22Rv1 (cell line): ENCODE results near the gene ZNF208.

ENCODE experiments used
- H3K27ac ChIP-seq: fragments of 450-650 bp; 2 replicates; pipeline ENCODE4 v1.5.1; 2017
- CTCF ChIP-seq: fragments of 450-650 bp; IDR thresholded peaks from 2 replicates; pipeline ENCODE4 v1.5.1; 2017; ENCODE audit warnings: mild to moderate bottlenecking
- ZFX ChIP-seq: fragments of 450-650 bp; IDR thresholded peaks from 2 replicates; pipeline ENCODE4 v1.6.1; 2017; ENCODE audit warnings: antibody characterized with exemption, borderline replicate concordance

Gene ZNF208

GRCh38 chr19:21934593-21934992, 76.2 kb downstream of the ZNF208 start:
- H3K27ac ChIP-seq: no peak overlapping the region
- TF ChIP-seq ZFX: no peak

- no peak overlapping the region for H3K27ac ChIP-seq
- TF ChIP-seq ZFX (no peak), CTCF (no peak)
These were observed 76.6 kb downstream of the ZNF208 start for GRCh38 chr19:21934131-21934530.

GRCh38 chr19:21922276-21922675, 88.5 kb downstream of the ZNF208 start:
- no peak for TF ChIP-seq CTCF
- TF ChIP-seq ZFX: no peak
- no peak overlapping the region for H3K27ac ChIP-seq

- TF ChIP-seq ZFX (no peak), CTCF (no peak)
- H3K27ac ChIP-seq: no peak overlapping the region
These were observed 89.0 kb downstream of the ZNF208 start for GRCh38 chr19:21921691-21922180.

GRCh38 chr19:21915411-21915810, 95.3 kb downstream of the ZNF208 start:
- TF ChIP-seq CTCF (no peak), ZFX (no peak)

GRCh38 chr19:21912654-21913053, 98.1 kb downstream of the ZNF208 start:
- no peak overlapping the region for H3K27ac ChIP-seq
- TF ChIP-seq ZFX (no peak), CTCF (peak; percentile 33)

More at GRCh38 chr19:21915411-21915810, 95.3 kb downstream of the ZNF208 start:
- H3K27ac ChIP-seq: no peak overlapping the region

GRCh38 chr19:21910318-21910717, 100.4 kb downstream of the ZNF208 start:
- no peak for TF ChIP-seq CTCF
- no peak for TF ChIP-seq ZFX
- H3K27ac ChIP-seq: no peak overlapping the region

- no peak overlapping the region for H3K27ac ChIP-seq
- no peak for TF ChIP-seq ZFX
- TF ChIP-seq CTCF: no peak
These were observed 102.7 kb downstream of the ZNF208 start for GRCh38 chr19:21908066-21908465.
